GM23338 (cell line): ENCODE measurements around the gene MED12L.

Experiments
- CREB1 ChIP-seq: fragments of 250-450 bp; sonication (Bioruptor Pico); IDR thresholded peaks from 2 replicates; pipeline ENCODE4 v1.5.0; 2020; ENCODE audit warnings: low read depth, mild to moderate bottlenecking, moderate library complexity
- EZH2 ChIP-seq: fragments of 200-600 bp; sonication (generic); IDR thresholded peaks from one replicate; pipeline ENCODE4 v1.8.0; 2017; ENCODE audit warnings: antibody characterized with exemption, mild to moderate bottlenecking, low read depth; ENCODE audit not compliant: unreplicated experiment
- EZH2phosphoT487 ChIP-seq: fragments of 200-600 bp; sonication (generic); IDR thresholded peaks from one replicate; pipeline ENCODE4 v1.8.1; 2018; ENCODE audit warnings: antibody characterized with exemption; ENCODE audit not compliant: unreplicated experiment
- JUNB ChIP-seq: IDR thresholded peaks from one replicate; pipeline ENCODE4 v1.6.1; 2016; ENCODE audit warnings: antibody characterized with exemption; ENCODE audit not compliant: unreplicated experiment
- NANOG ChIP-seq: IDR thresholded peaks from 2 replicates; pipeline ENCODE4 v1.6.1; 2016; ENCODE audit warnings: antibody characterized with exemption, borderline replicate concordance
- POLR2AphosphoS5 ChIP-seq: IDR thresholded peaks from 2 replicates; pipeline ENCODE4 v1.6.1; 2016; ENCODE audit warnings: antibody characterized with exemption, low read depth
- ZNF331 ChIP-seq: fragments of 250-450 bp; sonication (Bioruptor Pico); IDR thresholded peaks from 2 replicates; pipeline ENCODE4 v1.5.0; 2020; ENCODE audit warnings: low read depth, mild to moderate bottlenecking, moderate library complexity
- TF ChIP-seq, protein P1 (sequence below), 2 experiments: fragments of 200-600 bp in 1 of 2; sonication (generic) in 1 of 2; conservative IDR thresholded peaks; 2 replicates each; pipeline versions ENCODE4 v1.5.1 to v1.6.1; 2016 to 2017; ENCODE audit warnings: antibody characterized with exemption in 2 of 2, low read depth in 2 of 2, mild to moderate bottlenecking in 2 of 2, moderate library complexity in 1 of 2
- TF ChIP-seq, protein P2 (sequence below): IDR thresholded peaks from one replicate; pipeline ENCODE4 v1.6.1; 2018; ENCODE audit warnings: antibody characterized with exemption; ENCODE audit not compliant: unreplicated experiment
- TF ChIP-seq, protein P3 (sequence below): fragments of 250-450 bp; sonication (Bioruptor Pico); IDR thresholded peaks from 2 replicates; pipeline ENCODE4 v1.5.0; 2020; ENCODE audit warnings: mild to moderate bottlenecking, moderate library complexity

DNA sequence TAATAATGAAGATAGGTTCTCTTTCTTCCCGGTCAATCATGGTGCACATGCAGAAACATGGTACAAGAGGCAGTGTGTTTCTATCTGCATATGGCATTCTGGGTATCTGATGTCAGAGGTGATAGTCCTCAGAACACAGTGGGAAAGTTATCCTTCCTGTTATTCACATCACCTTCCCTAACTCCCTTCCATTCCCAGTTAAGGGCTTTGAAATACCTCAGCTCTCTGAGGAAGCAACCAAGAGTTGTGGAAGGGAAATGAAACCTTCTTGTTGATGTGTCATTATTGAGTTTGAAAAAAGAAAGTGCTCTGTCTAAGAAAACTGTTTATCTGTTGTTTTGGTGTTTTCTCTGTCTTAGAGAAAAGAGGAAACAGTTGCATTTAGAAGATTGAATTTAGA, 265.8 kb downstream of the MED12L start:
- TF ChIP-seq, protein P1, sequence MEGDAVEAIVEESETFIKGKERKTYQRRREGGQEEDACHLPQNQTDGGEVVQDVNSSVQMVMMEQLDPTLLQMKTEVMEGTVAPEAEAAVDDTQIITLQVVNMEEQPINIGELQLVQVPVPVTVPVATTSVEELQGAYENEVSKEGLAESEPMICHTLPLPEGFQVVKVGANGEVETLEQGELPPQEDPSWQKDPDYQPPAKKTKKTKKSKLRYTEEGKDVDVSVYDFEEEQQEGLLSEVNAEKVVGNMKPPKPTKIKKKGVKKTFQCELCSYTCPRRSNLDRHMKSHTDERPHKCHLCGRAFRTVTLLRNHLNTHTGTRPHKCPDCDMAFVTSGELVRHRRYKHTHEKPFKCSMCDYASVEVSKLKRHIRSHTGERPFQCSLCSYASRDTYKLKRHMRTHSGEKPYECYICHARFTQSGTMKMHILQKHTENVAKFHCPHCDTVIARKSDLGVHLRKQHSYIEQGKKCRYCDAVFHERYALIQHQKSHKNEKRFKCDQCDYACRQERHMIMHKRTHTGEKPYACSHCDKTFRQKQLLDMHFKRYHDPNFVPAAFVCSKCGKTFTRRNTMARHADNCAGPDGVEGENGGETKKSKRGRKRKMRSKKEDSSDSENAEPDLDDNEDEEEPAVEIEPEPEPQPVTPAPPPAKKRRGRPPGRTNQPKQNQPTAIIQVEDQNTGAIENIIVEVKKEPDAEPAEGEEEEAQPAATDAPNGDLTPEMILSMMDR (conservative IDR thresholded peaks at IDR 0.05; ENCODE audit: low read depth in 2 of 2) = no peak
- TF ChIP-seq EZH2 (no peak), POLR2AphosphoS5 (no peak), EZH2phosphoT487 (no peak), ZNF331 (CRISPR knock-in tag) (no peak), CREB1 (no peak), JUNB (no peak), NANOG (no peak)
- TF ChIP-seq, protein P2, sequence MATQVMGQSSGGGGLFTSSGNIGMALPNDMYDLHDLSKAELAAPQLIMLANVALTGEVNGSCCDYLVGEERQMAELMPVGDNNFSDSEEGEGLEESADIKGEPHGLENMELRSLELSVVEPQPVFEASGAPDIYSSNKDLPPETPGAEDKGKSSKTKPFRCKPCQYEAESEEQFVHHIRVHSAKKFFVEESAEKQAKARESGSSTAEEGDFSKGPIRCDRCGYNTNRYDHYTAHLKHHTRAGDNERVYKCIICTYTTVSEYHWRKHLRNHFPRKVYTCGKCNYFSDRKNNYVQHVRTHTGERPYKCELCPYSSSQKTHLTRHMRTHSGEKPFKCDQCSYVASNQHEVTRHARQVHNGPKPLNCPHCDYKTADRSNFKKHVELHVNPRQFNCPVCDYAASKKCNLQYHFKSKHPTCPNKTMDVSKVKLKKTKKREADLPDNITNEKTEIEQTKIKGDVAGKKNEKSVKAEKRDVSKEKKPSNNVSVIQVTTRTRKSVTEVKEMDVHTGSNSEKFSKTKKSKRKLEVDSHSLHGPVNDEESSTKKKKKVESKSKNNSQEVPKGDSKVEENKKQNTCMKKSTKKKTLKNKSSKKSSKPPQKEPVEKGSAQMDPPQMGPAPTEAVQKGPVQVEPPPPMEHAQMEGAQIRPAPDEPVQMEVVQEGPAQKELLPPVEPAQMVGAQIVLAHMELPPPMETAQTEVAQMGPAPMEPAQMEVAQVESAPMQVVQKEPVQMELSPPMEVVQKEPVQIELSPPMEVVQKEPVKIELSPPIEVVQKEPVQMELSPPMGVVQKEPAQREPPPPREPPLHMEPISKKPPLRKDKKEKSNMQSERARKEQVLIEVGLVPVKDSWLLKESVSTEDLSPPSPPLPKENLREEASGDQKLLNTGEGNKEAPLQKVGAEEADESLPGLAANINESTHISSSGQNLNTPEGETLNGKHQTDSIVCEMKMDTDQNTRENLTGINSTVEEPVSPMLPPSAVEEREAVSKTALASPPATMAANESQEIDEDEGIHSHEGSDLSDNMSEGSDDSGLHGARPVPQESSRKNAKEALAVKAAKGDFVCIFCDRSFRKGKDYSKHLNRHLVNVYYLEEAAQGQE = no peak
- TF ChIP-seq, protein P3, sequence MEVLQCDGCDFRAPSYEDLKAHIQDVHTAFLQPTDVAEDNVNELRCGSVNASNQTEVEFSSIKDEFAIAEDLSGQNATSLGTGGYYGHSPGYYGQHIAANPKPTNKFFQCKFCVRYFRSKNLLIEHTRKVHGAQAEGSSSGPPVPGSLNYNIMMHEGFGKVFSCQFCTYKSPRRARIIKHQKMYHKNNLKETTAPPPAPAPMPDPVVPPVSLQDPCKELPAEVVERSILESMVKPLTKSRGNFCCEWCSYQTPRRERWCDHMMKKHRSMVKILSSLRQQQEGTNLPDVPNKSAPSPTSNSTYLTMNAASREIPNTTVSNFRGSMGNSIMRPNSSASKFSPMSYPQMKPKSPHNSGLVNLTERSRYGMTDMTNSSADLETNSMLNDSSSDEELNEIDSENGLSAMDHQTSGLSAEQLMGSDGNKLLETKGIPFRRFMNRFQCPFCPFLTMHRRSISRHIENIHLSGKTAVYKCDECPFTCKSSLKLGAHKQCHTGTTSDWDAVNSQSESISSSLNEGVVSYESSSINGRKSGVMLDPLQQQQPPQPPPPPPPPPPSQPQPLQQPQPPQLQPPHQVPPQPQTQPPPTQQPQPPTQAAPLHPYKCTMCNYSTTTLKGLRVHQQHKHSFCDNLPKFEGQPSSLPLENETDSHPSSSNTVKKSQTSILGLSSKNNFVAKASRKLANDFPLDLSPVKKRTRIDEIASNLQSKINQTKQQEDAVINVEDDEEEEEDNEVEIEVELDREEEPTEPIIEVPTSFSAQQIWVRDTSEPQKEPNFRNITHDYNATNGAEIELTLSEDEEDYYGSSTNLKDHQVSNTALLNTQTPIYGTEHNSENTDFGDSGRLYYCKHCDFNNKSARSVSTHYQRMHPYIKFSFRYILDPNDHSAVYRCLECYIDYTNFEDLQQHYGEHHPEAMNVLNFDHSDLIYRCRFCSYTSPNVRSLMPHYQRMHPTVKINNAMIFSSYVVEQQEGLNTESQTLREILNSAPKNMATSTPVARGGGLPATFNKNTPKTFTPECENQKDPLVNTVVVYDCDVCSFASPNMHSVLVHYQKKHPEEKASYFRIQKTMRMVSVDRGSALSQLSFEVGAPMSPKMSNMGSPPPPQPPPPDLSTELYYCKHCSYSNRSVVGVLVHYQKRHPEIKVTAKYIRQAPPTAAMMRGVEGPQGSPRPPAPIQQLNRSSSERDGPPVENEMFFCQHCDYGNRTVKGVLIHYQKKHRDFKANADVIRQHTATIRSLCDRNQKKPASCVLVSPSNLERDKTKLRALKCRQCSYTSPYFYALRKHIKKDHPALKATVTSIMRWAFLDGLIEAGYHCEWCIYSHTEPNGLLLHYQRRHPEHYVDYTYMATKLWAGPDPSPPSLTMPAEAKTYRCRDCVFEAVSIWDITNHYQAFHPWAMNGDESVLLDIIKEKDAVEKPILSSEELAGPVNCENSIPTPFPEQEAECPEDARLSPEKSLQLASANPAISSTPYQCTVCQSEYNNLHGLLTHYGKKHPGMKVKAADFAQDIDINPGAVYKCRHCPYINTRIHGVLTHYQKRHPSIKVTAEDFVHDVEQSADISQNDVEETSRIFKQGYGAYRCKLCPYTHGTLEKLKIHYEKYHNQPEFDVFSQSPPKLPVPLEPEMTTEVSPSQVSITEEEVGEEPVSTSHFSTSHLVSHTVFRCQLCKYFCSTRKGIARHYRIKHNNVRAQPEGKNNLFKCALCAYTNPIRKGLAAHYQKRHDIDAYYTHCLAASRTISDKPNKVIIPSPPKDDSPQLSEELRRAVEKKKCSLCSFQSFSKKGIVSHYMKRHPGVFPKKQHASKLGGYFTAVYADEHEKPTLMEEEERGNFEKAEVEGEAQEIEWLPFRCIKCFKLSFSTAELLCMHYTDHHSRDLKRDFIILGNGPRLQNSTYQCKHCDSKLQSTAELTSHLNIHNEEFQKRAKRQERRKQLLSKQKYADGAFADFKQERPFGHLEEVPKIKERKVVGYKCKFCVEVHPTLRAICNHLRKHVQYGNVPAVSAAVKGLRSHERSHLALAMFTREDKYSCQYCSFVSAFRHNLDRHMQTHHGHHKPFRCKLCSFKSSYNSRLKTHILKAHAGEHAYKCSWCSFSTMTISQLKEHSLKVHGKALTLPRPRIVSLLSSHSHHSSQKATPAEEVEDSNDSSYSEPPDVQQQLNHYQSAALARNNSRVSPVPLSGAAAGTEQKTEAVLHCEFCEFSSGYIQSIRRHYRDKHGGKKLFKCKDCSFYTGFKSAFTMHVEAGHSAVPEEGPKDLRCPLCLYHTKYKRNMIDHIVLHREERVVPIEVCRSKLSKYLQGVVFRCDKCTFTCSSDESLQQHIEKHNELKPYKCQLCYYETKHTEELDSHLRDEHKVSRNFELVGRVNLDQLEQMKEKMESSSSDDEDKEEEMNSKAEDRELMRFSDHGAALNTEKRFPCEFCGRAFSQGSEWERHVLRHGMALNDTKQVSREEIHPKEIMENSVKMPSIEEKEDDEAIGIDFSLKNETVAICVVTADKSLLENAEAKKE (CRISPR knock-in tag) = no peak
